HG03521 (cell line): ENCODE results near the gene BAHCC1.

ENCODE experiments used
- ATAC-seq: cut with Tn5 transposase; IDR thresholded peaks from one replicate; pipeline ENCODE4 v1.9.1; 2021; ENCODE audit warnings: mild to moderate bottlenecking, moderate library complexity; ENCODE audit not compliant: unreplicated experiment

Gene BAHCC1

DNA sequence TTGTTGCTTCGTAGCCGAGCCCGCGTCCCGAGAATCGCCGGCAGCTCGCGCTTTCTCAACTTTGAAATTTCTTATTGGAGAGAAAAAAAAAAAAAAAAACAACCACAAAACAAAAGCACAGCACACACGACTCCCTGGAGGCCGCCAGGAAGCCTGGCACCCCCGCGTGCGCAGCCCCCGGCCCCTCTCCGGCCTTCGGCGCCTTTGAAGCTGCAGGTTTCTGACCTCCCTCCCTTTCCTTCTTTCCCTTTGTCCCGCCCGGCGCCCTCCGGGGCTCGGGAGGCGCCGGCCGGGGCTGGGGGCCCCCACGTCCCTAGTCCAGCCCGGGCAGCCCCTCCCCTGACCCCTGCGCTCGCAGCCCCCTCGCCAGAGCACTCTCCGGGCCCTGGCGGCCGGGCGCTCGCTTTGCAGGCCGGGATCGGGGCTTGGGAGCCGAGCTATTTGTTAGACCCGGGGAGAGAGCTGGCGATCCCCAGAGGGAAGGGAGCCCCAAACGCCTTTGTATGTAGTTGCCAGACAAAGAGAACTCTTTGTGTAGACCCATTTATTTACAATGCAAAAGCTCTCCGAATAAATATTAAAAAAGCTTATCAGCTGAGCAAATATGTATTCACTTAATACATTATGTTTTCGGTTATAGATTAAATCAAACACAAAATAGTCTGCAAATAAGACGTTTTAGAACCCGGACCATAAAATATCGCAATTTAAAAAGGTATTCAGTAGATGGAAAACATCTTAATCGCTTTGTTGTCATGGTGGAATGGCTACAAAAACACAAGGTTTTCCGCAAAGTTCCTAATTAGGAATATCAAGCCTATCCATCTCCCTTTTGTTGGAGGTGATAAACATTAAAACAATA lies 2.3 kb downstream of the BAHCC1 start:
- ATAC-seq, result no peak

DNA sequence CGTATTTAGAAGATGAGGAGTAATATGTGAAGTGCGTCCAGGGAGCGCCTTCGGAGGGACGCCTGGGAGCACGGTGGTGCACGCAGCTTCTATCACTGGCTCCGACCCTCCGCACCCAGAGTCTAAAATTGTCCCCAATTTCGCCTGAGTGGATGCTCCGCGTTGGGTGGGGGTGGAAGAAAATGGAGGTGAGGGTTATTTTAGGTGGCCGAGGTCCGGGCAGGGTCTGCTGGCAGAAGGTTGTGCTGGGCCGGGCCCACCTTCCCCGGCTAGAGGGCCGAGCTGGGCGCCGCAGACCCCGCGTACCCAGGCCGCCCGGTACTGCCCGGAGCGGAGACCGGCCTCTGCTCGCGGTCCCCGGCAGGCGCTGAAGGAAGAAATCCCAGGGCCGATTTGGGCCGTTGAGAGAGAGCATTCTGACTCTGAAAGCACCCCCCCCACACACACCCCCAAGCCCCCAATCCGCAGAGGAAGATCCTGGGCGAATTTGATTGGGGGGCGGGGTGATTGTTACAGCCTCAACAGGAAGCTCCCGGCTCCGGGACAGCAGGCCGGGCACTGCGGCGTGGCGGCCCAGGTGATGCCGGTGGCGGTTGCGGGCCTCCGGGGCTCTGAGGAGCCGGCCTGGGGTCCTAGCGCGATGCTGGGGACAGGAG lies 3.0 kb downstream of the BAHCC1 start:
- ATAC-seq, result no peak

DNA sequence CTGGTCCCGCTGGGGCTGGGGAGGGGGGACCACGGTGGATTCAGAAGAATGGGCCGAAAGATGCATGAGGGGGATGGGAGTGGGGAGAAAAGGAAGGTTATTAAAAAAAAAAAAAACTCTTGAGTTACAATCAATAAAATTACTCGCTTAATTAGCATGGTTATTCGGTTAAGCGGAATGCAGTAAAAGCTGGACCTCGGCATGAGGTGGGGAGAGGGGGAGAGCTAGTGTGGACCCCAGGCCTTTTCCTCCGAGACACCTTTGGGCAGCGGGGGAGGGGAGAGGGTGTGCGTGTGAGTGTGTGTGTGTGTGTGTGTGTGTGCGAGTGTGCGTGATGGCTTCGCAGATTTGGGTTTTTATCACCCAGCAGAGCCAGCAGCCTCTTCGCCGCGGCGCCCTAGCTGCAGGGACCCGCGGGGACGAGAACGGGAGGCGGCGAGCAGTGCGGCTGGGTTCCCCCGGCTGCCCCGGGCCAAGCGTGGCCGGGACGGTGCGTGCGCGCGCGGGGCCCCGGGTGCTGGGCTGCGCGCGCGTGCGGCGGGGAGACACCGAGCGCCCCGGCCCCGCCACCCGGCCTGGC lies 3.7 kb downstream of the BAHCC1 start:
- ATAC-seq, result no peak

DNA sequence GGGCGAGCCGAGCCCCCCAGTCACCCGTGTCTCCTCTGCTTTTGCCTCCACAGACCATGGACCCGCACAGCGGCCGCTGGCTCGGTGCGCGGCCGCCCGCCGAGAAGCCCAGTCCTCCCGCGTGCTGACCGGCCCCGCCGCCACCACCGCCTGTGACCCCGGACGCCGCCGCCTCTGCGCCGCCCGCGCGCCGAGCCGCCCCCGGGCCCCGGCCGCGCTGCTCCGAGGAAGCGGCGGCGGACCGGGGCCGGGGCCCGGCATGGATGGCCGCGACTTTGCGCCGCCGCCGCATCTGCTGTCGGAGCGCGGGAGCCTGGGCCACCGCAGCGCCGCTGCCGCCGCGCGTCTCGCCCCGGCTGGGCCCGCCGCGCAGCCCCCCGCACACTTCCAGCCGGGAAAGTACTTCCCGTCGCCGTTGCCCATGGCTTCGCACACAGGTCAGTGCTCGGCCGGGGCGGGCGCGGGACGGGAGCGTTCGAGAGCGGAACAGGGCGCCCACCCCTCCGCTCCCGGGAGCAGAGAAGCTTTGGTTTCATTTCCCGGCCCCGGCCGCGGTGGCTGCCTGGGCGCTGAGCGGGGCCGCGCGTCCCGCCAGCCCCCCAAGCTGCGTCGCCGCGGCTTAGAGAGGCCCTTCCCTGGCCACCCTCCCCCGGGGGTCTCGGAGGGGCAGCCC lies 4.4 kb downstream of the BAHCC1 start:
- no peak for ATAC-seq

DNA sequence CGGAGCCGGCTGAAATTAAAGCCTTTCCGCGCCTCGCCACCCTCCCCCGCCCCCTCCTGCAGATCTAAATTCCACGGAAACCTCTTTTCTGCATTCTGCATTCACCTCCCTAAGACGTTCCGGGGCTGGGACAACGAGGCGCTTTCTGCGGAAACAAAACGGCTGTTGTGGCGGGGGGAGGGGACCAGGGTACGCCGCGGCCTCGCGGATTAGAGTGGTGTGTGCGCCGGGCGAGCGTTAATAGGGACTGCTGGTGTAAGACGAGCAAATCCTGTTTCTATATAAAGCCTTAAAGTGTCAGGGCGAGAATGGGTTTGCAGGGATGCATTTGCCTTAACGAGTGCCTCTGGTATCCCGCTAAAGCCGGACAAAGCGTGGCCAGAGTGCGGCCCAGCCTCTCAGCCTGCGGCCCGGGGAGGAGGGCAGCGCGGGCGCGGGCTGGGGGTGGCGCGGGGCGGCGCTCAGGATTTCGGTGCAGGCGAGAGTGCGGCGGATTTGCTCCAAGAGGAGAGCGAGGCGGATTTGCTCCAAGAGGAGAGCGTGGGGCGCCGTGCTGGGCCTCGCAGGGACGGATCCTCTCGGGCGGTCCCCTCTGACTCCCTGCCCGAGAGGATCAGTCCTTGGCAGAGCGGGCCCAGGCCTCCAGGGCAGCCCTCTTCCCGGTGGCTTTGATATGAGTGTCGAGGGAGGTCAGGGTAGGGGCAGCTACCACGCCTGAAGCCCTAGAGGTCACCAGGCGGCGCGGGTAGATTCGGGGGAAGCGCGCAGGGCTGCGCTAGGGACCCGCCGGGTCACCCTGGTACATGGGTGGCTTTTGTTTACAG lies 5.1 kb downstream of the BAHCC1 start:
- no peak for ATAC-seq

DNA sequence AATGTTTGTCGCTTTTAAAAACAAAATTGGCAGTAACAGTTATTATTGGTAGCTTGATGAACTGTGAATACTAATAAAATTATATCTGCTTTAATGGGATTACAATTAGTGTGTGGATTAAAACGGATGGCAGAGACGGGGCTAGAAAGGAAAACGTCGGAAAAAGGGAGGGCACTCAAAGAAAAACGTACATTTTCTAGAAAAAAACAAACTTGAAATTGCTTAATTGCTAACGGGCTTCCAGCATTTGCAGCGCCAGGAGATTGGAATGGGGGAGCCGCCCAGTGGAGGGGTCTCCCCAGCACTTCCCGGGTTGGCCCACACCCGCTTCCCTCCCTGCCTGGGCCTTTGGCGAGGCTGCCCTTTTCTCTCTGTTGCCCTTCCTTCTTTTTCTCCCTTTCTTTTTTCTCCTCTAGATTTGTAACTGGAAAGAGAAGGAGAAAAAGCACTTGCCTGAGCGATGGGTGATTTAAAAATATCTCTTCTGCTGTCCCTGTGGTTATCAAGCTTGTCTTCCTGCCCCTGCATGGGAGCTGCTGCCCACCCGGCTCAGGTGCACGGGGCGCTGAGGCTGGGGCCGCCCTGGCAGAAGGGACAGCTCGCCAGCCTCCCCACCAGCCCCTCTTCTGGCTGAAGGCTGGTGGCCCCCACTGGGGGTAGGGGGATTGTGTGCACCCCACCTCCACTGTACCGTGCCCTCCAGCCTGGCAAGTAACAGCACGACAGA lies 5.9 kb downstream of the BAHCC1 start:
- no peak for ATAC-seq

DNA sequence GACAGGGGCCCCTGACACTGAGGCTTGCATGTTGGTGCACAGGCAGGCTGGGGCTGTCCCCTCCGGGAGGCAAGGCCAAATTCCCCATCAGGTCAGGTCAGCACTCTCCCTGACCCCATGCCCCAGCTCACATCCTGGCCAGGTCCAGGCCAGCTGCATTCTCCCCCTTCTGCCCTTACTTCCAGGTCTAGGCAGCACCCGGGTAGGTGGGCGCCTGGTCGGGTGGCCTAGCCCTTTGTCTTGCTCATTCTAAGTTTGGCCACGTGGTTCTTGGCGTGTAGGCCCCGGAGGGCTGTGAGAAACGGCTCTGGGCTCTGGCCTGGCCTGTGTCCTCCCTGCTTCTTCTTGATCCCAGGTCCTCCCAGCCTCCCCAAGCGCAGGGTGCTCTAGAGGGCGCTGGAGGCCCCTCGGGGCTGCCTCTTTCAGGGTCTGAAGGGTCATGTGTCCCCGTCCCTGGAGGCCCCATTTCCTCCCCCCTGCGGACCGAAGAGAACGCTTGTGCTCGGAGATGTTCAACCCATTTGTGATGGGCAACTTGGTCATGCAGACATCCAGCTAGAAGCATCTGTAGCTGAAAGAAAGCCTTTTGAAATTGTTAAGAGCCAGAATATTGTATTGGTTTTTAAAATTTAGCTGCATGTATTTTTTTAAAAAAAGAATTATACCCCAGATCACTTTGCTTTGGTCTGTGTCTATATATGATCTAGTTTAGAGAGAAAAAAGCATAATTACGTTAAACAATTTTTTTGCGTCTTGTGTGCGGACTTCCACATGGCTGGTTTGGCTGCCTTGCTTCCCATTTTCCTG lies 6.7 kb downstream of the BAHCC1 start:
- no peak for ATAC-seq

DNA sequence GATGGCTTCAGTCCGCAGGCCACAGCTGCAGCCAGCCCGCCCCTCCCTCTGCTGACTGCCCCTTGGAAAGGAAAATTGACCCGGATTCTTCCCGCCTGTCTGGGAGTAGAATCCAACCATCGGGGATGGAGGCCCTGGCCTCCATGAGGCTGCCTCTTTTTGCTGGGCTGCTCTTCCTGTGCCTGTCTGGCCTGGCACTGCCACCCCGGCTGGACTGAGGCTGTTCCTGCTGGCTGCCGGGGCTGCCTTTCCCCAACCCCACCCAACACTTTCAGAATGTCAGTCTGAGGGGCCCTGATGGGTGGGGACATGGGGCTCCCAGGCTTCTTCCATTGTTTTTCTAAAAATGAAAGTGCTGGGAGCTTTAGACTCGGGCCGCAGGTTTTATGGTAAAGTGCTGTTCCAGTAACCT lies 7.3 kb downstream of the BAHCC1 start:
- no peak for ATAC-seq

DNA sequence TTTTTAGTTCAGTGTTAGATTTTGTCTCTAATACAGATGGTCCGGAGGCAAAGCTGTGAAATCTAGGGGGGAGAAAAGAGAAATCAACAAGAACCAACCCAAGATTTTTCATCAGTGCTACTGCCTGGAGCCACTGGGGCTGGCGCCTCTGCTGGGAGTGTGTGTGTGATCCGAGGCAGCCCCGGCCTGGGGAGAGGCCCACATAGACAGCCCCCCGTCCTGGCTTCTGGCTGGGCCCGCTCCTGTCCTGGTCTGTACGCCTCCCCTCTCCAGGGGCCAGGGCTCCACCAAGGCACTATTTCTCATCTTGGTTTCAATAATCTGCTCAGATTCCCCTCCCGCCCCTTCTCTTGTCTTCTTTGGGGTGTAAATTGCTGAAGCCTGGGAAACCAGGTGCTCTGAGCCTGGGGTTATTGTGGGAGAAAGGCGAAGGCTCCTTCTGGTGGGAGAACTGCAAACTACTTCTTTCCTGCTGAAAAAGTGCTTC lies 7.8 kb downstream of the BAHCC1 start:
- ATAC-seq, result no peak

DNA sequence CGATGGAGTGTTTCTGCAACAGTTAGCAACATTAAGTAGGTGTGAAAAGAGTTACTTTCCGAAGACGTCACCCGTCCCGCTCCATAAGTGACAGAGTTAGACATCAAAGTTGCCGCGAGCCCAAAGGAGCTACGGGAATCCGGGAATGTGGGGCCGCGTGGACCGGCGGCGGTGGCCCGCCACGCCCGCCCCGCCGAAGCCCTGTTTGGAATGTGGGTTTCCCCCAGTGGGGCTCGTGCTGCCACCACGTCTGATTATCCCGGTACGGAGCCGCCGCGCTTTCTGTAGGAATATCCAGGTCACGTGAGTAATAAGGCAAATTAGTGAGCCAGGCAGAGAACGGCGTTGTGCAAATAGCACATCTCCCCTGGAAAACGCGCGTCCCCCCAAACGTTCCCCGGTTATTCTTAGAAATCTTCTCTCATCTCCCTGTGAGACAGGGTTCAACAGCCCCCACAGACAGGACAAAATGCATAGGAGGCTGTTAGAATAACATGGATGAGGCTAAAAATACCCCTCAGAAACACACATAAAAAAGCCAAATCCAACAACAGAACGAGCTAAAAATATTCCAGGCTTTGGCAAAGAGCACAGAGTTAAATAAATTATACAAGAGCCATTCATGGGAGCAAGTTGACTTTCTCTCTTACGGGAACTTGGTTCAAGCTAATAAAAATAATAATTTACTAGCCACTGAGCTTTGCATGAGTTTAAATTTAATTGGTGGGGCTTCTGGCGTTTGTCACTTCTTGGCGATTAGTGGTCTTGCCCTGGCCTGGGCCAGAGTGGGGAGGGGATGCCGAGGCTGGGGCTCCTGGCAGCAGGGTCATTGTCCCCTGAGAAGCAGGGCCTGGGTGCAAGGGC lies 8.6 kb downstream of the BAHCC1 start:
- no peak for ATAC-seq

DNA sequence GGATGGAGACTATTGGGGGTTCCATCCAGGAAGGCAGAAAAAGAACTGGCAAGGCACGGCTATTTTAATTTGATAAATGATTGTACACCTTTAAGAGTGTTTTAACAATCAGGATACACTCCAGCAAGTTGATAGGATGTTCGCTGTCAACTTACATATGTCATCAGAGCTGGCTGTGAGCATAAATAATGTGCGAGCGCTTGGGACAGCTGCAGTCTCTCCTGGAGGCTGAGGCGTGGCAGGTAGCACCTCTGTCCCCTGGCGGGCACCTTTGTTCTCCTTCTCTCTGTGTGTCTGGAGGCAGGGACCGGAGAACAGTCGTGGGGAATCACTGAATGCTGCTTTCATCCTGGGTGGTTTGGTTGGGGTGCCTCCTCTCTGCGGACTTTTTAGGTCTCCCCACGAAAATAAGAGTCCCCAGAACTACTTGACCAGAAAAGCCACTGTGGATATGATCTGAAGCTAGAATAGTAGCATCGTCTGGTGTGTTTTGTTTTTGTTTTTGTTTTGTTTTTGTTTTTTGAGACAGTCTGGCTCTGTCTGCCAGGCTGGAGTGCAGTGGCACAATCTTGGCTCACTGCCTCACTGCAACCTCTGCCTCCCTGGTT lies 9.4 kb downstream of the BAHCC1 start:
- no peak for ATAC-seq

DNA sequence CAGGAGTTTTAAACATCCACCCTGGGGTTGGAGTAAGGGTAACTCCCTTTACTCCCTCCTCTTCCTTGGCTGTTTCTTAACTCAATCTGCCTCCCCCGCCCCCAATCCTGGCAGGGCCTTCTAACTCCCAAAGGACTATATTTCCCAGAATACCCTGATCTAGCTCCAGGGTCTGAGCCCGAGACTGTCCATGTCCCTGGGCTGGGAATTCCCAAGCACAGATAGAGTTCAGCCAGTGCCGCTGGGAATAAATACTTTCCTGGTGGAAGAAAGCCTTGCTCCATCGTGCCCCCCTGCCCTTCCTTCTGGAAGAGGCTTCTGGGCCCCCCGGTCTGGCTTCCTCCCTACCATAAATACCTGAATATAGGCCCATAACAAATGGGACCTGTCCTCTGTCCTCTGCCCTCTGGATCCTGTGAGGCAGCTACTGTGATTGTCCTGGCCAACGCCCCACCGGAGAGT lies 10.2 kb downstream of the BAHCC1 start:
- no peak for ATAC-seq

DNA sequence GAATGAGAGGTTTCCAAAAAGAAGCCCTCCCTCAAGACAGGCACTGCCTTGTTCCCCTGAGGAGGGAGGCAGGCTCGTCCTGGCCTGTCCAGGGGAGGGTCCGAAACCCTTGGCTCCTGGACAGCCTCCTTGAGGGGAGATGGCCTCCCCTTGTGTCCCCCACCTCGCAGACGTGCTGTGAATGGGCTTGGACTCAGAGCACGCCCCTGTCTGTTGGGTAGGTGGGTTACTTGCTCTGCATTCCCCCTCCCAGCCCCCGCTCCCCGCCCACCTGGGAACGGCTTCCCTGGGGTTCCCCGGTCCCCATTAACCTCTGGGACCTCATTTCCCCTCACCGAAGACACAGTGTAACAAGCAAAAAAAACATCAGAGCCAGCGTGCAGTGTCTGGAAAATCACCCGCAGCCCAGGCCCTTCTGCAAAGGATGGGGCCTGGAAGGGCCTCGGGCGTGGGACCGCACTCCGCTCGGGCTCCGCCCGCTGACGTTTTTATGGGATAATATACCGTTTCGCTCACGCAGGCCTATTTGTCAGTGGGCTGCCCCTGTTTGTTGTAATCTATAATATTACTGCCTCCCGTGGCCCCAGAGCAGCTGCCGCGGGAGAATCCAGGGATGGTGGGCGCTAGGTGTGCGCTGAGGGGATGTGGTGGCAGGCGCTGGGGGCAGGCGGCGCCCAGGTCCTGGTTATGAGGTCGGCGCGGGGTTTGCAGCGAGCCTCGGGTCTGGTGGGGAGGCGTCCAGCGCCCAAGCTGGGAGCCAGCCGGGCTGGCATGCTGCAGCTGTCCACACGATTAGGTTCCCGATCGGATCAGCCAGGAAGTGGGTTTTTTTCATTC lies 11.1 kb downstream of the BAHCC1 start:
- ATAC-seq, result no peak

DNA sequence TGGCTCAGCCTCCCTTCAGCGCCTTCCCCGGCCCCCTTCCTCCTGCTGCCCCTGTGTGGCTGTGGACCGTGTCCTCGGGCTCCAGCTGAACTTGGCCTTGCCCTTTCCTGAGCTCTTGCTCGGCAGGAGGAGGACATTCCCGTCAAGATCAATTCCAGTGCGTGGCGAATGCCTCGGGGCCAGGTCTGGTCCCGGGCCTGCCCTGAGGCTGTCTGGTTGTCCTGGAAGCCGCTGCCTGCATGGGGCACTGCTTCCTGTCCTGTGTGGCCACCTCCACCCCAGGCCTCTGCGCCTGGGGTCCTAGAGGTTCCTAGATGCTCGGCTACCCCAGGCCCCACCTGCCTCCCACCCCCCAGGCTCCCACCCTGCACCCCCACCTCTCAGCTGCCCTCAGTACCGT lies 12.8 kb downstream of the BAHCC1 start:
- ATAC-seq, result no peak

DNA sequence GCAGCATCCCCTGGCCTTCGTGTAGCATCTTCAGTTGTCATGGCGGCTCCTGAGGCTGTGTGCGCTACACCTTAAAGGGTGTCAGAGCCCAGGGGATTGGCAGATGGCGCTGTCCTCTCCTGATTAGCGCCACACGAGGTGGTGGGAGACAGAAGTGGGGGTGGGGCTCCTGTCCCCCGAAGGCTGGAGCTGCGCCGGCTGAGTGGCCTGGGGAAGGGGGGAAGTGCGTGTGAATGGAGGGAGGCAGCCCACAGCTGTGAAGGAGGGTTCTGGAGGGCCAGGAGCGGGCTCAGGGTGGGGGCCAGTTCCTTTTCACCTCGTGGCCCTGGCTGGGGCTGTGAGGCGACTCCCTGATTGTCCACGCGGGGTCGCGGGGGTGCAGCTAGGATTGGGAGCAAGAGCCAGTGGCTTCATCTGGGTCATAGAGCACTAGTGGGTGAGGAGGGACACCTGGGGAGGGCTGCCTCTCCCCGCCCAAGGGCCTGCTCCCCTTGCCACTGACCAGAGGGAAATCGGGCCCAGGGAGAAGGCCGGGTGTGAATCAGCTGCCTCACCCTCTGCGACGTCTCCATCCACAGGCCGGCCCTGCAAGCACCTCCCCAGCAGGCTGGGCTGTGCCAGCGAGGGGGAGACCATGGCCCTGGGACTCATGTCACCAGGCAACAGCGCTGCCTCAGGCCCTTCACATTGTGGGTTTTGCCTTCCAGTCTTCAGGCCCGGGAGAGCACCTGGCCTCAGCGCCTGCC lies 14.1 kb downstream of the BAHCC1 start:
- no peak for ATAC-seq

DNA sequence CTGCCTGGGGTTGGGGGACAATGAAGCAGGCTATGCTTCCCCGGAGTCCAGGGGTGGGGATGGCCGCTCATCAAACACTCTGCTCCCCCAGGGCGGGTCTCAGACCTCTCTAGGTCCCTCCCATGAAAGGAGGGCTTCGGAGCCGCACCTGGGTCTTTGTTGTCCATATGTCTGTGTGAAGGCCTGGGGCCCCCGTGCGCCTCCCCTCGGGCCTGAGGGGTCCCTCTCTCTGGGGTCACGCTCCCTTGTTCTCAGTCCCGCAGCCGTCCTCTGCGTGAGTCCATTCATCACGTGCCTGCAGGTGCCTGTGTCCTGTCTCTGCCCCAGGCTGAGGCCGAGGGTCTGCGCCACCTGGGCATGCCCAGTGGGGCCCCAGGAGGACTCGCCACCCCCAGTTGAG lies 15.6 kb downstream of the BAHCC1 start:
- ATAC-seq, result no peak
